Measurements from ENCODE around the gene TBL3.

TBL3 gene

GRCh38 chr16:1984347-1985225 lies 12.7 kb downstream of the TBL3 start:
- DNase-seq: no peak

DNA sequence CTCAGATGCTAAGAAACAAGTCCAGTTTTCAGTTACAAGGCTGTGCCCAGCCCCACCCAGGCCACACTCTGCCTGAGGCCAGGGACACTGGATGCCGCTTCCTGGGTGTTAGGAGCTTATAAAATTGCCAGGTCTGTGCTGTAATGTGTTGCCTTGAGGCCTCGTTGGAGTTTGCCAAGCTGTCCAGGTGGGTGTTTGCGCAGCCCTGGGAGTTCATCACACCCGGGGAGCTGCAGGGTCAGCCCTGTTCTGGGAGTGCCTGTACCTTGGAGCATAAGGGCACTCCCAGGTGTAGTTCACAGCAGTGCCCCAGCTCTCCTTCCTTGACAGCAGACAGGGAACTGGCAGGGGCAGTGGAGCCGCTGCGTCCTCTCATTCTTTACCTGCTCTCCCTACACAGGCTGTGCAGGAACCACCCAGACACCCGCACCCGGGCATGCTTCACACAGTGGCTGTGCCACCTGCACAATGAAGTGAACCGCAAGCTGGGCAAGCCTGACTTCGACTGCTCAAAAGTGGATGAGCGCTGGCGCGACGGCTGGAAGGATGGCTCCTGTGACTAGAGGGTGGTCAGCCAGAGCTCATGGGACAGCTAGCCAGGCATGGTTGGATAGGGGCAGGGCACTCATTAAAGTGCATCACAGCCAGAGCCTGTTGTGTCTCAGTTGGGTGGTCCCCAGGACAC lies 13.8 kb downstream of the TBL3 start:
- DNase-seq: no peak

DNA sequence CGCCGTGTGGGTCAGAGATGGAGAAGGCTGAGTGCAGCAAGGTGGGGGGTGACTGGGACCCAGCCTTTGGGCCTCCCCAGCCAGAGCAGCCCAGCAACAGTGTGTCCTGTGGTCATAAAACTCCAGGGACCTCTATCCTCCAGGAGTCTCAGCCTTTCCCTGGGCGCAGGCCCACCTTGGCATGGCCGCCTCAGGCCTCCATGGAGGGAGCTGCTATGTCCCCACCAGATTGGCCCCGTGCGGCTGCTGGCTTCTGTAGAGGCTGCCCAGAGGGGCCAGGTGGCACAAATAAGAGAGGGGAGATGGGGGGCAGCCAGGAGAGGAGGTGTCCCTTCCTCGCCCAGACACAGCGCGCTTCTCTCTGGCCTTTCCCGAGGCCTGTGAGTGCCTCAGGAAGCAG lies 15.3 kb downstream of the TBL3 start:
- DNase-seq: no peak

- no peak for DNase-seq
These were observed 17.6 kb downstream of the TBL3 start, which contains the start of gene SYNGR3 for GRCh38 chr16:1989209-1990100. Gene SYNGR3, plus strand, starts transcription at chr16:1989970. Its CDS starts 133 bp downstream, at chr16:1990103.

GRCh38 chr16:1990101-1990350 lies 18.2 kb downstream of the TBL3 start:
- no peak for DNase-seq

DNA sequence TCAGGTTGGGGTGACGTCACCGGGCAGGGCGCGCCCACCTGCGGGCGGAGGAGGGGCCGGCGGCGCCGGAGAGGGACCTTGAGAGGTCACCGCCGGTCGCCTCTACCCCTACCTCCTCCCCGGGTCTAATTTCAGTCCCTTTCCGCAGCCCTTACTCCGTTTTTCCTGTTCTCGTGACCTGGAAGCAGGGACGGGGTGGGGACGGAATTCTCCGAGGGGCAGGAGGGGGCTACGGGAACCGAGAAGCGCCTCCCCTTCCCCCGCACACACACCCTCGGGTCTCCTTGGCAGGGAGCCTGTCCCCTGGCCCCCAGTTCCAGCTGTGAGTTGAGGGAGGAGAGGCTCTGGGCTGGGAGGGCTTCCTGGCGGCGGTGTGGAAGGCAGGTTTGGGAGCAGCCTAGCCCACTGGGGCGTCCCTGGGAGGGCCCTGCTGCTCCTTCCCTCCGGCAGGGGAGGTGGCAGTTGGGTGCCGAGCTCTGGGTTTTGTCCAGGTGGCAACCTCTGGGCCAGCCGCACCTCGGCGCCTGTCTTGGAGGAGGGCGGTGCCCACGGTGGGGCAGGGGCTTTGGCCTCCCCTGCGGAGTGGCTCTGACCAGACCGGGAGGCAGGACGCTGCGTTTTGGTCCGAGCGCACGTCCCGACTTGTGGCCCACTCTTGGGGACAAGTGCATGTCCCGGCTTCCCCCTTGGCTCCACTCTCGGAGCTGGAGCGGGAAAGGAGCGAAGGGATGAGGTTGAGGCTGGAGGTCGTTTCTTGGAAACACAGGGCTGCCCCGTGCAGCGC lies 18.7 kb downstream of the TBL3 start:
- DNase-seq: no peak

DNA sequence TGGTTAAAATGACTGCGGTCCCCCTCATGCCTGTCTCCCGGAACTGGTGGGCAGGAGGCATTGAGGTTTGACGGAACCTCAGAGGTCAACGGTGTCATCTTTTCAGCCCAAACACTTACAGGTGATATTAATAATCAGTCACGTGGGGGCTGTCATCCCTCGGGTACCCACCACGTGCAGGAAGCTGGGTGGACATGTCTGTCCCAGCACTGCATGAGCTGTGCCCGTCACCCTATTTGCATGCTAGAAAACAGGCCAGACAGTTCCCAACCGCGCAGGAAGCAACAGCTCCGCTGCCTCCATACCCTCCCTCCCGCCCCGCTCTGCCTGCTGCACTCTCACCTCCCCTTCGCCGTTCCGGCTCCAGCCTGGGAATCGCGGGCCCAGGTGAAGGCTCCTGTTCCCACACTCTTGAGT lies 19.3 kb downstream of the TBL3 start:
- no peak for DNase-seq

GRCh38 chr16:1991588-1991947 lies 19.7 kb downstream of the TBL3 start:
- DNase-seq: no peak

DNA sequence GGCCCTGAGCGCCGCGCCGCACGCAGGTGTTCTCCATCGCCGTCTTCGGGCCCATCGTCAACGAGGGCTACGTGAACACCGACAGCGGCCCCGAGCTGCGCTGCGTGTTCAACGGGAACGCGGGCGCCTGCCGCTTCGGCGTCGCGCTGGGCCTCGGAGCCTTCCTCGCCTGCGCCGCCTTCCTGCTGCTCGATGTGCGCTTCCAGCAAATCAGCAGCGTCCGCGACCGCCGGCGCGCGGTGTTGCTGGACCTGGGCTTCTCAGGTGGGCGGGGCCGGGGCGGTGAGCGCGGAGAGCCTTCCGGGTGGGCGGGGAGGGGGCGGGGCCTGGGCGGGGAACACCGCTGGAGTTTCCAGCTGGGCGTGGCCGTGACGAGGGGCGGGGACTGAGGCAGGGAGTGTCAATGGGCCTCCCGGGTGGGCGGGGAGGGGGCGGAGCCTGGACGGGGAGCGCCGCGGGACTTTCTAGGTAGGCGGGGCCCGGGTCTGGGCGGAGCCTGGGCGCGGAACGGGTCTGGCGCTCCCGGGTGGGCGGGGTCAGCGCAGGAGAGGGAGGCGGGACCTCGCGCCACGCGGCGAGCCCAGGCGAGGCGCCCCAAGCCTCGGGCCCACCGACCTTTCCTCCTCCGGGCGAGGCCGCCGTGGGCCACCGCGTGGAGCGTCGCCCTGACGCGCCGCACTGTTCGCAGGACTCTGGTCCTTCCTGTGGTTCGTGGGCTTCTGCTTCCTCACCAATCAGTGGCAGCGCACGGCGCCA lies 20.3 kb downstream of the TBL3 start:
- DNase-seq: no peak

GRCh38 chr16:1992704-1993317 lies 21.0 kb downstream of the TBL3 start:
- no peak for DNase-seq

- DNase-seq: no peak
These were observed 21.9 kb downstream of the TBL3 start for GRCh38 chr16:1993731-1994131.

DNA sequence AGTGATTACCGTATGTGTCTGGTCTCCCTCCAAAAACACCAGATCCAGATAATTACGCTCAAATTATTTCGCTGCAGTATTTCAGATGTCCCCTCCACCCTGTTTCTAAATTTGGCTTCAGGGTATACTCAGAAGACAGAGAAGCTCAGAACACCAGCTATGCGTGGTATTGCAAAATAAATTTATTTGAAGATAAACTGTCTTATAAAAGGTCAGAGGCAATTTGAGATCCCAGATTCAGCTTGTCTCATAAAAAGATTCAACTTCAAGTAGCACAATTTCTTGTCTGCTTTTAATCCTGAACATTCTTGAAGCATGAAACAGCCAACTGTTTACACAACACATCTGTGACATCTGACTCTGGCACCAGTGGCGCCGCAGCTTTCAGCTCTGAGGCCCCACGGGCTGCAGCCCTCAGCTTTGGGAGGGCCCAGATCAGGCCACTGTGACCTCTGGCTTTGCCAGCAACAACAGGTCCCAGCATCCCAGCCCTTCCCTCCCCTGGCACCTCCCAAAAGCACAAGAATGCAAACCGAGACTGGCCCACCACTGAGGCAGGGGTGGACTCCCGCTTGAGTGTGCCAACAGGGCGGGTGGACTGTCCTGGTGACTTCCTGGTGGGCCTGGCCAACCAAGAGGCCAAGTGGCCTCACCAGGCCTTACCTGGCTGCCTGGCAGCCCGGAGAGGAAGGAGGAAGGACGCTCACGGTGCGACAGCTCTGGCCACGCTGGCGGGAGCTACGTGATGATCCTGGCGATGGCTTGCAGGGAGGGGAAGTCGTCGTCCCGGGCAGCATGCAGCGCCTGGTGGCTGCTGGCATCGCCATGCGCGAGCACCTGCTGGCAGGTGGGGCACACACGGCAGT lies 25.9 kb downstream of the TBL3 start:
- DNase-seq: no peak

DNA sequence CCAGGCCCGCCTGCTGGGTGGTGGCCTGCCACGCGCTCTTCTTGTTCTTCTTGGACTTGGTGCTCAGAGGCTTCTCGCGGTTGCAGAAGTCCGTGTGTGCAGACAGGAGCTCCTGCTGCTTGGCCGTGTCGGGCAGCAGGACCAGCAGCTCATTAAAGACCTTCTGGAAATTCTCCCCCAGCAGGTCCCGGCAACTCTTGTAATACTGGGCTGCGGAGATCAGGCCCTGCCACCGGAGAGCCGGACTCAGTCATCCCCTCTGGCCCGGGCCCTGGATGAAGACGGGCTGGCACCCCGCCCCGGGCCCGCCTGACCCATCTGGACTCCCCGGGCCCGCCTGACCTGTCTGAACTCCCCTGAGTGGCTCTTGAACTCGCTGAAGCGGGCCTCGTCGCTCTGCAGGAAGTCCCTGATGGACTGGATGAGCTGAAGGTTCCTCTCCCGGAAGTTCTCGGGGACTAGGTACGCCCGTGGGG lies 26.5 kb downstream of the TBL3 start:
- DNase-seq: no peak

DNA sequence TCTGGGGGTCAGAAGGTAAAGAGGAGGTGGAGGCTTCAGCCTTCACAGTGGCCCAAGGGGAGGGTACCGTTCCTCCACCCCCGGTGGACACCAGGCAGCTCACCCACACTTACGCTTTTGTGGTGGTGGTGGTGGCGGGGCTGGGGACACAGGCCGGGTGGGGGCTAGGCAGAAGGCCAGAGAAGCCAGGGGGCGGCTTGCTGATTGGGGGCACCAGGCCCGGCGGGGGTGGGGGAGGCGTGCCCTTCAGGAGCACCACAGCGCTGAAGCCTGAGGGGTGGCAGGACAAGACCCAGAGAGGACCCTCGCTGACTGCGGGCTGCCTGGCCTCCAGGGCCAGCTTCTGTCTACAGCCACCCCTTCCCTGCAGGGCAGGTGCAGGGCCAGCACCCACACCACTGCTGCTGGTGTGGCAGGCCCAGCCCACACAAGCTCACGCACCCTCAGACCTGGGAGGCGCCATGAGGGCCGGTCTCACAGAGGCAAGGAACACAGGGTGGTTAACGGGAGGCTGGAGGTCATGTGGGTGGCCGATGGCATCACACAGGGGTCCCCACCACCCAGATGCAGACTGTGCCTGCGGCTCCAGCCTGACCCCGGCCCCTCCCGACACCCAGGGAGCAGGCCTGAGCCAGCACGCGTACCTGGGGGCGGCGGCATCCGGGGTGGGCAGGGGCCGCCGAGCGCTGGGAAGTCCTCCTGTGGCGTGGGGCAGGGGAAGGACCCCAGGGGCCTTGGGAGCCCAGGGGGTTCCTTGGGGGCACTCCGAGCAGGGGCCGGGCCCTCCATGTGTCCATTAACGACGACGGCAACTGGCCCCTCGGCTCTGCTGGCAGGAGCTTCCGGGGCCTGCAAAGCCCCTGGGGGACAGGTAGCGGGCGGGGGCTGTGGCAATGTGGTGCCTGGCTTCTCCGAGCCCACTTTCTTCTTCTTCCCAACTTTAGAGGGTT lies 27.3 kb downstream of the TBL3 start:
- no peak for DNase-seq

DNA sequence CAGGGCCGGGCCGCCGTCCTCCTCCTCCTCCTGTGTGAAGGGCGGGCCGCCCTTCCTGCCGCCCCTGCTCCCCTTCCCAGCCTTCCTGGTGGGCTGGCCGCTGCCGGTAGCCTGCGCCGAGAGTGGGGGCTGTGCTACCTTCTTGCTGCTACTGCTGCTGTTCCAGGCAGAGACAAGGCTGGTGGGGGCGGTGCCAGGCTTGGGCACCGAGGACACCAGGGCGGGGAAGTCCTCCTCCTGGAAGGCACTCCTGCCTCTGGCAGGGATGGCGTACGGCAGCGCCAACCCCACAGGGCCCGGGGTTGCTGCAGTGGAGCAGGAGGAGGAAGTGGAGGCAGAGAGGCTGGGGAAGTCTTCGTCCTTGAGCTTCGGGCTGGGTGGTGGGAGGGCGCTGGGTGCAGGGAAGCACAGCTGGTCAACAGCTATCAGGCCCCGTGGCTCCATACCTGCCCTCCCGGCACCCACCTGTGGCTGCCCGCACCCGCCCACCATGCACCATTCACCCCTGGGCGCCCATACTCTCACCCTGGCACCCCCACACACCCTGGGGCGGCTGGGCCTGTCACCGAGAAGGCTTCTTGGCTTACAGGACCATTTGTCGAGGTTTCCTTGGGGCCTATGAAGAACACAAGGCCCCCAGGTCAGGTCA lies 28.1 kb downstream of the TBL3 start:
- DNase-seq: no peak

GRCh38 chr16:2001035-2001434 lies 29.2 kb downstream of the TBL3 start:
- DNase-seq: no peak

GRCh38 chr16:2001456-2002355 lies 29.9 kb downstream of the TBL3 start:
- DNase-seq: no peak

All from NCI-H2227 treated with DMSO at 0.1 percent for 48 hours (cell line).